HG03342 (cell line): ENCODE data around the gene LRRFIP1.
"Not testable (repeated sequence)": the region's sequence is repeated elsewhere in the genome, so short reads cannot be mapped to it uniquely, and the experiment has no call there.

Experiments used
- ATAC-seq: cut with Tn5 transposase; IDR thresholded peaks from one replicate; pipeline ENCODE4 v1.9.1; 2021; ENCODE audit warnings: mild to moderate bottlenecking, moderate library complexity; ENCODE audit not compliant: unreplicated experiment

The LRRFIP1 gene

GRCh38 chr2:237743024-237743423, 115.6 kb downstream of the LRRFIP1 start:
- no peak for ATAC-seq

GRCh38 chr2:237743561-237744269, 116.3 kb downstream of the LRRFIP1 start:
- no peak for ATAC-seq

DNA sequence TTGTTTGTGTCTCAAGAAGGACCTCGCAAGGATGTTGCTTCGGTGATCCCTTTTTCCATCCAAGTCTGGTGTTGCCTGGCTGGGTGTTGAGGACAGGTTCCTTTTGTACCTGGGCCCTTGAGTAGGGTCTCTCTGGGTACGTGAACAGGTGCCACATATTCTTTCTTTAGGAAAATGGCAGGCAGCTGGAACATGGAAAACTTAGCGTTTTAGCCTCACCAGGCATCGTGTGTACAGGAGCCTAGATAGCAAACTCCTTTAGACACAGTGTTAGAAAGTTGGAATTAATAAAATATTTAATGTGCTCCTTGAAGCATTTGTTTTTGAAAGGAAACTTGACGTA, 116.9 kb downstream of the LRRFIP1 start:
- no peak for ATAC-seq

GRCh38 chr2:237744613-237745249, 117.3 kb downstream of the LRRFIP1 start:
- no peak for ATAC-seq

DNA sequence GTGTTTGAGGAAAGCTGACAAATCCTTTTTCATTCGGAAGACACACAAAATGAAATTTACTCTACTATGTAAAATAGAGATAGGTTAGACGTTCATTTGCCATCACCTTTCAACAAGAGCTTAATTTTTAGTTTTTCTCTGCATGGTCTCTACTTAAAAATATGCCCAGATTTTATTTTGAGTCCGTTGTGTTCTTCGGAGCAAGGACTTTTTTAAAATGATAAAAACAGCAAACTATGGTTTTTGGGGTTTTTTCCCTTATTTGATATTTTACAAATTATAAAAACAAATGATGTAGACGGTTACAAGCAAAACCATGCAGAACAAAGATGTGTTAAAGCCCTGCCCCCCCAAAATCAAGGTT, 117.8 kb downstream of the LRRFIP1 start:
- ATAC-seq = no peak

DNA sequence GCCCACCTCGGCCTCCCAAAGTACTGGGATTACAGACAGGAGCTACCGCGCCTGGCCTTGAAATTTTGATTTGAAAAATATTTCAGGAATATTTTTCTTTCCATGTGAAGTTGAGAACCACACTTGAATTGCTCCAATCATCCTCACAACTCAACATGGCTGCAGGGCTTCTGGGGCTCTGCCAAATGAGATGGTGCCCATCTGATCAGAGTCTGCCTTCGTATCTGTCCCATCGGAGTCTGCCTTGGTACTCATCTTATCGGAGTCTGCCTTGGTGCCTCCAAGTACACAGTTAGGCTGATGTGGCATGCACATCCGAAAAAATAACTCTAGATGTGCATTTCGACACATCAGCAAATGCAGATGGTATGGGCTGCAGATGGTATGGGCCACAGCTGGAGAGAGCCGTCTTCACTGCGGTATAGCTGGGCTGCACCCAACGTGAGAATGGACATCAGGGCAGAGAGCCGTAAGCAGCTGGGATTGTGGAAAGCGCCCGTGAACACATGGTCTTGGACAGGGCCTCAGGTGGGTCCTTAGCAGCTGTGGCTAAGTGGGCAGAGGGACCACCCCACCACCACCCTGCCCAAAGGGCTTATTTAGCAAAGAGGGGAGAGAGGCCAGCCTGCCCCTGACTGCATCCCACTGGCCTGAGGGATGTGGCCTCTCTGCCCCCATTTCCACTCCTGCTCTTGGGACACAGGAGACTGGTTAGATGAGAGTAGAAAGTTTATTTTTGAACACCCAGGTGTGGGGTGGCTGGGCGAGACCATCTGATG, 119.1 kb downstream of the LRRFIP1 start:
- no peak for ATAC-seq

DNA sequence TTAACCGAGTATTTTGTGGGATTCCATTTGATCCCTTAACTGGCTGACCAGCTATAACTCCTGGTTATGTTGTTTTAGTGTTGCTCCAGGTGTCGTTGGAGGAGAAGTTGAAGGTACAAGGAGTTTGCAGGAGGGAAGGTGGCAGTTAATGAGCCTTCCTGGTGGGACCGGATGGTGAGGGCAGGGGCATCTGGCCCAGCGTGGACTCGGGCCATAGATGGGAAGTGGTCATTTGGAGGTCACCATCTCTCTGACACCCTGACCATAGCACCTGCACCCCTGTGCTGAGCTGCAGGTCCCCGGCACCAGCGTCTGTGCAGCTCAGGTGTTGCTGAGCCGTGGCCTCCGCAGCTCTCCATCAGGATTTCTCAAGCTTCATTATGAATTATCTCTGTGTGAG, 119.8 kb downstream of the LRRFIP1 start:
- no peak for ATAC-seq

DNA sequence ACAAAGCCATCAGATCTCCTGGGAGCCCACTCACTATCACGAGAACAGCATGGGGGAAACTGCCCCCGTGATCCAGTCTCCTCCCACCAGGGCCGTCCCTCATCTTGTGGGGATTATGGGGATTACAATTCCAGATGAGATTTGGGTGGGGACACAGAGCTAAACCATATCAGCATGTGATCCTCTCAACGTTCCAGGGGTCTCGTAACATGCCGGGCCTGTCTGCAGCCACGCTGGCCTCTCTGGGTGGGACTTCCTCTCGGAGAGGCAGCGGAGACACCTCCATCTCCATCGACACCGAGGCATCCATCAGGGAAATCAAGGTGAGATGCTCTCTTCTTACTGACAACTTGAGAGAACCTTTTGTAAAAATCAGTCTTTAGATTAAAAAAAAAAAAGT, 121.6 kb downstream of the LRRFIP1 start:
- ATAC-seq = no peak

- no peak for ATAC-seq
Measured at GRCh38 chr2:237749961-237750360, 122.6 kb downstream of the LRRFIP1 start.

DNA sequence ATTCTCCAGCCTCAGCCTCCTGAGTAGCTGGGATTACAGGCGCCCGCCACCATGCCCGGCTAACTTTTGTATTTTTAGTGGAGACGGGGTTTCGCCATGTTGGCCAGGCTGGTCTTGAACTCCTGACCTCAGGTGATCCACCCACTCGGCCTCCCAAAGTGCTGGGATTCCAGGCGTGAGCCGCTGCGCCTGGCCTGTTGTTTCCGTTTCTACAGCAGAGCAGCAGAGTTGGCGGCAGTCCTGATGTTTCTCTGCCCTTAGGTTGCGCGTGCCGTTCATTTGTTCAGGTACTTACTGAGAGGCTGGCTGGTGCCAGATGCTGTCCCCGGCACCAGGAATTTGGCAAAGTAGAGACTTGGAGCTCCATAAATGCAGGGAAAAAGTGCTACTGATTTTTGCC, 123.1 kb downstream of the LRRFIP1 start:
- ATAC-seq = not testable (repeated sequence)

- ATAC-seq = peak; percentile 95
Measured at GRCh38 chr2:237752761-237753165, 125.4 kb downstream of the LRRFIP1 start.

DNA sequence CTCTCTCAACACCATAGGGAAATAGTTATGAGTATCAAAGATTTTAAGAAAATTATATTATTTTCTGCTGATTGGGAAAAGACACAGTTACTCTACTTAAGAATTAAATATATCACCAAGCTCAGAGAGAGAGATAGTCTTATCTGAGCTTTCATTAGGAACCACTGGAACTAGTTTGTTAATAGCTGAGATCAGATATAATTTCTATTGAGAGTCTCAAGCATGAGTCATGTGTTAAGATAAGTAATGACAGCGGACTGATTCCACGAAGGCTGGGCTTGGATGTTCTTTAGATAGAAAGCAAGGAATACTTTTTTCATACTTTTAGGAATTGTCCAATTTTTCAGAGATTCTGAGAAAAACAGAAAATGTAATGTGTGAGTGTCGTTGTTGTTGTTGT, 126.8 kb downstream of the LRRFIP1 start:
- ATAC-seq = no peak

DNA sequence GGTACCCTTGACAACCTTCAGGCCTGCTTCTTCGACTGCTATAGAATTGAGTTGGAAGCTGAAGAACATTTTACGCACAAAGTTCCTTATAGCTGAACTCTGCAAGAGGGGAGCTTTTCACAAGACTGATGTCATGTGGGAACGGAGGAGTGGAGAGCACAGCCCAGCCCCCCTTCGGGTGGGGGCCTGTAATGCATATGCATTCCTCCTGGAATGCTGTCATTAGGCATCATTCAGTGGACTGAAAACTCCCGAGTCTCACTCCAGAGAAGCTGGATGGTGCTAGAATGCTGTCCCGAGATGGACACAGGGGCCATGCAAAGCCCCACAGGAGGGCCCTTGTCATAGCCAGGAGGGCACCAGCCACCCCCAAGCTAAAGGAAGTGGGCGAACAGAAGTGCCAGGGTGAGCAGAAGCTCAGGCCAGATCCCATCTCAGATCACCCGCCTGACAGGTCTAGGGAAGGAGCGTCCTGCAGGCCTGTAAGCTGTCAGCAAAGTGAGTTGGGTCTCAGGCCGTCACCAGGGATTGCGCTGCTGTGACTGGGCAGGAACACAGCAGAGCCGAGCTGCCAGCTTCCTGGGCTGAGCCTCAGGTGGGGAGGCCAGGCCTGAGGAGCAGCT, 127.3 kb downstream of the LRRFIP1 start:
- ATAC-seq = no peak

- no peak for ATAC-seq
Measured at GRCh38 chr2:237757616-237758015, 130.2 kb downstream of the LRRFIP1 start.

- no peak for ATAC-seq
Measured at GRCh38 chr2:237758185-237758584, 130.8 kb downstream of the LRRFIP1 start.

DNA sequence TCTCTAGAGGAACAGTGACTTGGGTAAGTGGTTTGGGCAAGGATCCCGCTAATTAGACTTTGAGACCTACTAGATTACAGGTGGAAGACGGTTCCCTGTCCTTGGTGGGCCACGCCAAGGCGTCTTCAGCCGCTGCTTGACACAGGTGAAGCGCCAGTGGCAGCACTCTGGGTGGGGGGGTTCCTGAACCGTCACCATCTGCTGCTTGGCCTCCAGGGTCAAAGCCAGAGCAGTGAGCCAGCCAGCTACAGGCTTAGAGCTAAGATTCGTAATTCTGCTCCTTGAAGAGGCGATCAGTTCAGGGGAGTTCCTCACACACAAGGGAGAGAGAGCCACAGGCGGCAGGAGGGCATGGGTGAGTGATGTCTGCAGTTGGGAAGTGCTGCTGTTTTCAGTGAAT, 131.8 kb downstream of the LRRFIP1 start:
- ATAC-seq = no peak

DNA sequence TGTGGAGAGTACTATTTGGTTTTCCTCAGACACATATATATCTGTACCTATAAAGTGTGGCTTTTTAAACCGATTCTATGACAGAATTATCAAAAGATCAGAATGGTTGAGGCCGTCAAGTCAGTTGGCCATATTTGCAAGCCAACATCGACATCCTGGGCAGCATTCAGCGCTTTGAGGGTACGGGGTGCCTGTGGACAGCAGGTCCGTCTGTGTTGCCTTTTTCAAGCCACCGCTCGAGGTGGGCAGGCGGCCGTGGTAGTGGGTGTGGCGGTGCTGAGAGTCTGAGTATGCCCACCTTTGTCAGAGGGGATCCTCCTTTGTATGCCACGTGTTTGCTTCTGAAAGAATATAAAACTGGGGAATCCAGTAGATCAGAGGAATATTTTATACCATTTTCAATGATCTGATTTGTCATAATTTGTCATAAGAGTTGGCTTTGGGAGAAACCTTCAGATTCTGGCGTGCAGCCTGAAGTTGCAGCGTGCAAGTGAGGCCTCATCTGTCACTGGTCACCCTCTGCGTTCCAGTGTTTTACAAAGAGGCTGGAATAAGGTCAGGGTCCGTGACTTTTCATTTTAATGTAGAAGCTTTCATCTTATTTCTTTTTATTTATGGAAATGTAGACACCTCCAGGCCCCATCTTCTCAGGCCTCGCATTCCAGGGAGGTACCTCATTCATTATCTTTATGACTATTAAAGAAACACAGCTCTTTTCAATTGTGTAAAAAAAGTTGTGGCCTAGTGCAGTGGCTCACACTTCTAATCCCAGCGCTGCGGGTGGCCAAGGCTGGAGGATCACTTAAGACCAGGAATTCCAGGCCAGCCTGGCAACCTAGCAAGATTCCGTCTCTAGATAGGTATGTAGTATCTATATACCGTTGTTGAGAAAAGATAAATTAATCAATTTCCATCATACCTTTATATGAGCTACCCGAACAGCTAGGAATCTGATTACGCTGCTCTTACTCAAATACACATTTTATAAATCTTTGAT, 133.4 kb downstream of the LRRFIP1 start:
- ATAC-seq = no peak

DNA sequence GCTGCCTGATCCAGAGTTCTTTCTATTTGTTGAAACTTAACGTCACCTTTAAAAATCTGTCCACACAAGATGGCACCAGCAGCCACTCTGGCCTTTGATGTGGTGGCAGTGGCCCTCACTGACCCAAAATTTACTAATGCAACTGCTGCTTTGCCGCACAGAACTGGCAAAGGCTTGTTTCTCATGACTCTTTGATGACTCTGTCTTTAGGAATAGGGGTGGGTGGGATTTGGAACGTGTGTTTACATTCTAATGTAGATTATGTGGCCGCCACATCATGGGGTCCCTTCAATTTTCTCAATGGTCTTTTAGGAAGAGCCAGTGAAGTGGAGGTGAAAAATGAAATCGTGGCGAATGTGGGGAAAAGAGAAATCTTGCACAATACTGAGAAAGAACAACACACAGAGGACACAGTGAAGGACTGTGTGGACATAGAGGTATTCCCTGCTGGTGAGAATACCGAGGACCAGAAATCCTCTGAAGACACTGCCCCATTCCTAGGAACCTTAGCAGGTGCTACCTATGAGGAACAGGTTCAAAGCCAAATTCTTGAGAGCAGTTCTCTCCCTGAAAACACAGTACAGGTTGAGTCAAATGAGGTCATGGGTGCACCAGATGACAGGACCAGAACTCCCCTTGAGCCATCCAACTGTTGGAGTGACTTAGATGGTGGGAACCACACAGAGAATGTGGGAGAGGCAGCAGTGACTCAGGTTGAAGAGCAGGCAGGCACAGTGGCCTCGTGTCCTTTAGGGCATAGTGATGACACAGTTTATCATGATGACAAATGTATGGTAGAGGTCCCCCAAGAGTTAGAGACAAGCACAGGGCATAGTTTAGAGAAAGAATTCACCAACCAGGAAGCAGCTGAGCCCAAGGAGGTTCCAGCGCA, 135.2 kb downstream of the LRRFIP1 start:
- ATAC-seq = not testable (repeated sequence)

GRCh38 chr2:237763812-237764211, 136.4 kb downstream of the LRRFIP1 start:
- ATAC-seq = no peak
